Panc1 (cell line): ENCODE data around the gene SNRPA. TPM values are rescaled to one million over a fixed set of nuclear protein-coding genes. Genes with fewer than 3 reads are reported as not detected.

ENCODE experiments used
- ATAC-seq: fragments of 200-7000 bp; cut with Tn5 transposase; 2 replicates; pipeline ENCODE4 v1.9.1; 2020; ENCODE audit warnings: mild to moderate bottlenecking, moderate library complexity
- BruUV-seq: library from RNA; stranded (reverse); fragments of 400-500 nt; replicated peaks from 2 replicates; lab custom pipeline; 2021; lab: Mats Ljungman, UMichigan
- CTCF ChIA-PET: fragments of 300-600 bp; sonication (Branson Sonifier 250); formaldehyde crosslinking; loops from one replicate; lab custom pipeline; 2022; ENCODE audit warnings: antibody characterized with exemption; lab: Charles Lee
- POLR2A ChIA-PET: fragments of 300-600 bp; sonication (Branson Sonifier 250); formaldehyde crosslinking; loops from one replicate; lab custom pipeline; 2022; ENCODE audit warnings: antibody characterized with exemption; lab: Charles Lee
- DNase-seq: peaks from one replicate; pipeline ENCODE4 v3.0.0-alpha.2; 2010; ENCODE audit warnings: low read depth, low spot score
- H3K27ac ChIP-seq: 2 replicates; pipeline ENCODE4 v1.5.1; 2011; ENCODE audit warnings: mild to moderate bottlenecking, low read length, inconsistent platforms
- H3K27me3 ChIP-seq: fragments of 200-500 bp; sonication (Bioruptor generic); 2 replicates; pipeline ENCODE4 v1.6.0; 2014; ENCODE audit warnings: low read length, inconsistent platforms; ENCODE audit not compliant: control insufficient read depth, insufficient read depth
- H3K36me3 ChIP-seq: fragments of 200-500 bp; sonication (Bioruptor generic); 2 replicates; pipeline ENCODE4 v1.5.1; 2014; ENCODE audit warnings: inconsistent platforms, mild to moderate bottlenecking, low read length, moderate library complexity; ENCODE audit not compliant: control insufficient read depth, insufficient read depth
- H3K4me1 ChIP-seq: 2 replicates; pipeline ENCODE4 v1.5.1; 2011; ENCODE audit warnings: inconsistent platforms, mild to moderate bottlenecking, low read length, moderate library complexity; ENCODE audit not compliant: control insufficient read depth, insufficient read depth
- H3K4me3 ChIP-seq, 2 experiments: 2 replicates each; pipeline ENCODE4 v1.5.1; 2011 to 2012; ENCODE audit warnings: low read depth in 2 of 2, low read length in 2 of 2, mild to moderate bottlenecking in 2 of 2, inconsistent platforms in 1 of 2, moderate library complexity in 1 of 2
- H3K9me3 ChIP-seq: fragments of 200-500 bp; sonication (Bioruptor generic); 2 replicates; pipeline ENCODE4 v1.5.1; 2014; ENCODE audit warnings: low read depth, mild to moderate bottlenecking, inconsistent platforms, low read length, moderate library complexity; ENCODE audit not compliant: control insufficient read depth, insufficient read depth
- CTCF ChIP-seq: fragments of 450-650 bp; IDR thresholded peaks from 2 replicates; pipeline ENCODE4 v1.5.1; 2017; ENCODE audit warnings: mild to moderate bottlenecking
- POLR2AphosphoS5 ChIP-seq: IDR thresholded peaks from 2 replicates; pipeline ENCODE4 v1.6.1; 2012; ENCODE audit warnings: mild to moderate bottlenecking, low read depth, low read length, moderate library complexity
- REST ChIP-seq, 2 experiments: IDR thresholded peaks; 2 replicates each; pipeline ENCODE4 v1.6.1; 2011 to 2012; ENCODE audit warnings: low read depth in 2 of 2, control low read depth in 1 of 2, low read length in 1 of 2, mild to moderate bottlenecking in 1 of 2, moderate library complexity in 1 of 2; ENCODE audit not compliant: insufficient read depth in 1 of 2
- SIN3A ChIP-seq: IDR thresholded peaks from 2 replicates; pipeline ENCODE4 v1.6.1; 2012; ENCODE audit warnings: low read depth, mild to moderate bottlenecking, low read length, moderate library complexity, borderline replicate concordance; ENCODE audit not compliant: insufficient read depth
- TCF7L2 ChIP-seq: IDR thresholded peaks from 2 replicates; pipeline ENCODE4 v1.6.1; 2011; ENCODE audit warnings: mild to moderate bottlenecking, low read depth, low read length, inconsistent platforms
- in situ Hi-C: cut with HindIII; loops from 2 replicates; pipeline ENCODE4 v1.10.0; 2016; ENCODE audit warnings: low sequenced_read_pairs, low pct_unique_long_range_greater_than_20kb
- intact Hi-C: fragments of 100-400 bp; cut with micrococcal nuclease; formaldehyde crosslinking; loops from one replicate; pipeline ENCODE4 v1.10.0; 2022; ENCODE audit not compliant: unreplicated experiment
- total RNA-seq: library from RNA; stranded (reverse); gene quantifications from one replicate; pipeline ENCODE4 v1.2.1, GENCODE V29; 2021; ENCODE audit not compliant: unreplicated experiment

The SNRPA gene
- total RNA-seq, 1 experiment from 2014 or later, result 104 TPM

- no peak for DNase-seq
- peak; percentile 40; the same call in 1 of the 2 replicates for ATAC-seq
- H3K4me3 ChIP-seq, result no peak overlapping the region
- intact Hi-C loops, result loop anchor here (10.0 kb wide), 1 partner anchor 142 kb away; no protein-coding TSS in a partner anchor
- no peaks in the 10 kb centered on the region for H3K36me3 ChIP-seq
- TF ChIP-seq CTCF, result peak; percentile 86
- TF ChIP-seq TCF7L2, result no peak
- H3K4me1 ChIP-seq, result peaks cover 49% of the 10 kb centered on the region
- in situ Hi-C loops, result no loop called here
- no peak overlapping the region for H3K27ac ChIP-seq
- CTCF ChIA-PET, result interaction anchor here (0.6 kb wide), 1 partner anchor 362 kb away, joined by 6 read pairs; no protein-coding TSS in a partner anchor
- H3K9me3 ChIP-seq, result no peaks in the 10 kb centered on the region
- POLR2A ChIA-PET, result no interaction called here
- H3K27me3 ChIP-seq, result no peaks in the 10 kb centered on the region
- BruUV-seq, result no TSS peak
Measured at GRCh38 chr19:40806423-40807146, 55.6 kb downstream of the SNRPA start.

- in situ Hi-C loops, result no loop called here
- Histone ChIP-seq H3K4me1 (peaks cover 45% of the 10 kb centered on the region), H3K9me3 (no peaks in the 10 kb centered on the region), H3K27me3 (no peaks in the 10 kb centered on the region), H3K36me3 (no peaks in the 10 kb centered on the region), H3K27ac (peak overlapping the region; percentile 17; the same call in 1 of the 2 replicates), H3K4me3 (no peak overlapping the region)
- ChIA-PET POLR2A (no interaction called here), CTCF (interaction anchor here (0.6 kb wide), 1 partner anchor 54 kb away, joined by 6 read pairs; no protein-coding TSS in a partner anchor)
- no peak for DNase-seq
- TF ChIP-seq CTCF (peak; percentile 49), SIN3A (no peak)
- no TSS peak for BruUV-seq
- intact Hi-C loops, result loop anchor here (10.0 kb wide), 1 partner anchor 143 kb away; no protein-coding TSS in a partner anchor
- no peak for ATAC-seq
Measured at GRCh38 chr19:40807147-40808020, 56.4 kb downstream of the SNRPA start.

- intact Hi-C loops, result loop anchor here (10.0 kb wide), 1 partner anchor 143 kb away; no protein-coding TSS in a partner anchor
- in situ Hi-C loops, result no loop called here
- ChIA-PET CTCF (interaction anchor here (0.6 kb wide), 1 partner anchor 54 kb away, joined by 6 read pairs; no protein-coding TSS in a partner anchor), POLR2A (no interaction called here)
- BruUV-seq, result no TSS peak
- Histone ChIP-seq H3K9me3 (no peaks in the 10 kb centered on the region), H3K4me3 (no peak overlapping the region), H3K27ac (no peak overlapping the region), H3K36me3 (no peaks in the 10 kb centered on the region), H3K4me1 (peaks cover 39% of the 10 kb centered on the region), H3K27me3 (no peaks in the 10 kb centered on the region)
- ATAC-seq, result no peak
- no peak for TF ChIP-seq POLR2AphosphoS5
- no peak for TF ChIP-seq TCF7L2
- no peak for TF ChIP-seq REST (IDR thresholded peaks at IDR 0.05; ENCODE audit: insufficient read depth in 1 of 2, low read depth in 2 of 2, low read length in 1 of 2)
- TF ChIP-seq SIN3A, result no peak
- no peak for TF ChIP-seq CTCF
- no peak for DNase-seq
Measured at GRCh38 chr19:40808021-40808325, 57.0 kb downstream of the SNRPA start.
